Measurements from ENCODE around the gene C1QTNF3.

The C1QTNF3 gene

DNA sequence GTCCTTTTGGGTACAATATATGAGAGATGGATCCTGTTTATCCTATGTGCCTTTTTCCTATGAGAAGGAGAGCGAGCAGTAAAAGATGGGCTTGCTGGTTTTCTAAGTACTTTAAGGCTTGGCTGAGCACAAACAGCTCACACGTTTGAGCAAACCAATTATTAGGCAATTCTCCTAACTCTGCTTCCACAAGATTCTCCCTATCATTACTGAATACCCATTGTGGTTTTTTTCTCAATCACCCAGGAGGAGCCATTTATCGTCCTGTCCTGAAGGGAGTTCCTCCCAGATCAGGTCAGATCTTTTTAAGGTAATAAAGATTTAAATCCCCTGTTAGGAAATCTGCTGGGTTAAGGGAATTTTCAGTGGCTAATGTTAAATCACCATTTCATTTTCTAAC, 19.4 kb upstream of the C1QTNF3 start:
- Histone ChIP-seq H2BK120ac (ENCODE audit: low read depth, low read length) (no peak overlapping the region), H3K9ac (ENCODE audit: low read length) (no peak overlapping the region), H3K27me3 (ENCODE audit: insufficient read depth, low read length, poor library complexity) (no peaks in the 10 kb centered on the region), H3K79me2 (ENCODE audit: control insufficient read depth, insufficient read depth, low read length) (no peaks in the 10 kb centered on the region), H2BK5ac (ENCODE audit: low read length) (no peak overlapping the region), H3K56ac (ENCODE audit: low read length) (no peak overlapping the region), H3K23ac (ENCODE audit: low read length) (no peak overlapping the region), H3K79me1 (ENCODE audit: low read length) (no peaks in the 10 kb centered on the region), H3K27ac (ENCODE audit: low read depth, low read length) (no peak overlapping the region), H3K36me3 (ENCODE audit: control insufficient read depth, insufficient read depth, low read length) (no peaks in the 10 kb centered on the region), H4K8ac (ENCODE audit: low read depth, low read length) (no peak overlapping the region), H3K4me1 (ENCODE audit: control insufficient read depth, low read depth, low read length) (no peaks in the 10 kb centered on the region), H2AK5ac (ENCODE audit: low read length) (no peak overlapping the region), H3K4ac (ENCODE audit: low read depth, low read length) (no peak overlapping the region), H3K18ac (ENCODE audit: low read length) (no peak overlapping the region), H3K4me3 (ENCODE audit: low read length) (no peak overlapping the region), H4K5ac (ENCODE audit: low read length) (no peak overlapping the region), H3K4me2 (ENCODE audit: low read length) (no peak overlapping the region), H2BK15ac (replicated peaks; ENCODE audit: low read depth) (no peak overlapping the region)
- no CpG with 5 or more reads among the region's 3 CpGs for WGBS (ENCODE audit: extremely low coverage, insufficient coverage, low lambda C conversion rate)
- no peak for DNase-seq

DNA sequence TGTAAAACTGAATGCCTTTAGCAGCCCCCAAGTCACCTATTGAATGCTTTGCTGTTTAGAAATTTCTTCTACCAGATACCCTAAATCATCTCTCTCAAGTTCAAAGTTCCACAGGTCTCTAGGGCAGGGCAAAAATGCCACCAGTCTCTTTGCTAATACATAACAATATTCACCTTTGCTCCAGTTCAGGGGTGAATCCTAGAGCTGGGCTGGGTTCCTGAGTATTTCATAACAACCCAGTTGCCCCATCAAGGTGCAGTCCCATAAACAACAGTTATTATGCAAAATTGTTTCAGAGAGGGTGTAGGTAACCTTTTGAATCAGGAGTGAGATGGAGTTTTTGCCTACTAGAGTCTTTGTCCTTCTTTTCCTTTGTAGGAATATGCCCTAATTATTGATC, 19.0 kb upstream of the C1QTNF3 start:
- Histone ChIP-seq H3K56ac (ENCODE audit: low read length) (no peak overlapping the region), H3K79me2 (ENCODE audit: control insufficient read depth, insufficient read depth, low read length) (no peaks in the 10 kb centered on the region), H3K4ac (ENCODE audit: low read depth, low read length) (no peak overlapping the region), H3K4me3 (ENCODE audit: low read length) (no peak overlapping the region), H3K23ac (ENCODE audit: low read length) (no peak overlapping the region), H3K9ac (ENCODE audit: low read length) (no peak overlapping the region), H3K79me1 (ENCODE audit: low read length) (no peaks in the 10 kb centered on the region), H3K4me2 (ENCODE audit: low read length) (no peak overlapping the region), H3K27me3 (ENCODE audit: insufficient read depth, low read length, poor library complexity) (no peaks in the 10 kb centered on the region), H3K27ac (ENCODE audit: low read depth, low read length) (no peak overlapping the region), H4K8ac (ENCODE audit: low read depth, low read length) (no peak overlapping the region), H4K5ac (ENCODE audit: low read length) (no peak overlapping the region), H3K36me3 (ENCODE audit: control insufficient read depth, insufficient read depth, low read length) (no peaks in the 10 kb centered on the region), H2AK5ac (ENCODE audit: low read length) (no peak overlapping the region), H2BK120ac (ENCODE audit: low read depth, low read length) (no peak overlapping the region), H2BK5ac (ENCODE audit: low read length) (no peak overlapping the region), H2BK15ac (replicated peaks; ENCODE audit: low read depth) (no peak overlapping the region), H3K18ac (ENCODE audit: low read length) (no peak overlapping the region), H3K4me1 (ENCODE audit: control insufficient read depth, low read depth, low read length) (no peaks in the 10 kb centered on the region)
- no peak for DNase-seq

DNA sequence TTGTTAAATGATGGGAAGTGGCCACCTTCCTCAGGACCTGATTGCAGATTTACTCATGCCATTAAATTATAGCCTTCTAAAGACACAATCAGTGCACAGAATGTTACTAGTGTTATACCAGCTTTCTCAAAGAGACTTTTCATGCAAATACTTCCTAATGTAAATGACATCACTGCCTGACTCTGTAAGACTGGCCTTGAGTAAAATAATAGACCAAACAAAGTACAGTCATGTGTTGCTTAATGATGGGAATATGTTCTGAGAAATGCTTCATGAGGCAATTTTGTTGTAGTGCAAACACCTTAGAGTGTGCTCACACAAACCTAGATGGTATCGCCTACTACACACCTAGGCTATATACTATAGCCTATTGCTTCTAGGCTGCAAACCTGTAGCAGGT, 17.0 kb upstream of the C1QTNF3 start:
- Histone ChIP-seq H3K27me3 (ENCODE audit: insufficient read depth, low read length, poor library complexity) (no peaks in the 10 kb centered on the region), H3K18ac (ENCODE audit: low read length) (no peak overlapping the region), H2BK15ac (replicated peaks; ENCODE audit: low read depth) (no peak overlapping the region), H2BK5ac (ENCODE audit: low read length) (no peak overlapping the region), H2BK120ac (ENCODE audit: low read depth, low read length) (no peak overlapping the region), H4K5ac (ENCODE audit: low read length) (no peak overlapping the region), H3K4ac (ENCODE audit: low read depth, low read length) (no peak overlapping the region), H3K79me1 (ENCODE audit: low read length) (no peaks in the 10 kb centered on the region), H3K27ac (ENCODE audit: low read depth, low read length) (no peak overlapping the region), H3K4me1 (ENCODE audit: control insufficient read depth, low read depth, low read length) (no peaks in the 10 kb centered on the region), H3K36me3 (ENCODE audit: control insufficient read depth, insufficient read depth, low read length) (no peaks in the 10 kb centered on the region), H3K79me2 (ENCODE audit: control insufficient read depth, insufficient read depth, low read length) (no peaks in the 10 kb centered on the region), H3K56ac (ENCODE audit: low read length) (no peak overlapping the region), H3K23ac (ENCODE audit: low read length) (no peak overlapping the region), H3K9ac (ENCODE audit: low read length) (no peak overlapping the region), H3K4me3 (ENCODE audit: low read length) (no peak overlapping the region), H4K8ac (ENCODE audit: low read depth, low read length) (no peak overlapping the region), H2AK5ac (ENCODE audit: low read length) (no peak overlapping the region), H3K4me2 (ENCODE audit: low read length) (no peak overlapping the region)
- DNase-seq, result no peak
- no CpG with 5 or more reads among the region's 1 CpG for WGBS (ENCODE audit: extremely low coverage, insufficient coverage, low lambda C conversion rate)

DNA sequence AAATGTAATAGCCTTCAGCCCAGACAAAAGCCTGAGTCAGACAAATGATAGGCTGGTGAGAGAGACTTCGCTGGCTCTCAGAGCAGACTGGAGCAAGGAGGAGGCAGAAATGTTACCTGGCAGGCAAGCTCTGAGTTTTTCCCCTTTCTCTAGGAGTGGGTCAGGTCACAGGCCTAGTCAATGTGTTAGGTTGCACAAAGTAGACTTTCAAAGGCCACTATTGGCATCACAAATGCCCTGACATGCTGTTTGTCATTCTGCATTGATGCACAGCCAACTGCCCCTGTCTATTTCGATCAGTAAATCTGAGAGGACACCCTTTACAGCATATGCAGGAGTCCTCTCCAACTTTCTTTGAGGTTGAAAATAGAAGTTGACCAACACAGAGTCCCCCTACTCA, 15.5 kb upstream of the C1QTNF3 start:
- no peak overlapping the region for H2AK5ac ChIP-seq (ENCODE audit: low read length)
- no peak overlapping the region for H2BK5ac ChIP-seq (ENCODE audit: low read length)
- no peak overlapping the region for H3K4me2 ChIP-seq (ENCODE audit: low read length)
- no peak overlapping the region for H4K8ac ChIP-seq (ENCODE audit: low read depth, low read length)
- no peak overlapping the region for H3K4ac ChIP-seq (ENCODE audit: low read depth, low read length)
- H4K5ac ChIP-seq (ENCODE audit: low read length), result no peak overlapping the region
- H3K4me3 ChIP-seq (ENCODE audit: low read length), result no peak overlapping the region
- H2BK15ac ChIP-seq (replicated peaks; ENCODE audit: low read depth), result no peak overlapping the region
- WGBS (ENCODE audit: extremely low coverage, insufficient coverage, low lambda C conversion rate), result no CpG with 5 or more reads among the region's 2 CpGs
- H3K56ac ChIP-seq (ENCODE audit: low read length), result no peak overlapping the region
- no peaks in the 10 kb centered on the region for H3K36me3 ChIP-seq (ENCODE audit: control insufficient read depth, insufficient read depth, low read length)
- no peak overlapping the region for H2BK120ac ChIP-seq (ENCODE audit: low read depth, low read length)
- H3K79me2 ChIP-seq (ENCODE audit: control insufficient read depth, insufficient read depth, low read length), result no peaks in the 10 kb centered on the region
- no peak for DNase-seq
- H3K27ac ChIP-seq (ENCODE audit: low read depth, low read length), result no peak overlapping the region
- no peaks in the 10 kb centered on the region for H3K79me1 ChIP-seq (ENCODE audit: low read length)
- H3K9ac ChIP-seq (ENCODE audit: low read length), result no peak overlapping the region
- H3K23ac ChIP-seq (ENCODE audit: low read length), result no peak overlapping the region
- H3K27me3 ChIP-seq (ENCODE audit: insufficient read depth, low read length, poor library complexity), result no peaks in the 10 kb centered on the region
- no peak overlapping the region for H3K18ac ChIP-seq (ENCODE audit: low read length)
- H3K4me1 ChIP-seq (ENCODE audit: control insufficient read depth, low read depth, low read length), result no peaks in the 10 kb centered on the region

DNA sequence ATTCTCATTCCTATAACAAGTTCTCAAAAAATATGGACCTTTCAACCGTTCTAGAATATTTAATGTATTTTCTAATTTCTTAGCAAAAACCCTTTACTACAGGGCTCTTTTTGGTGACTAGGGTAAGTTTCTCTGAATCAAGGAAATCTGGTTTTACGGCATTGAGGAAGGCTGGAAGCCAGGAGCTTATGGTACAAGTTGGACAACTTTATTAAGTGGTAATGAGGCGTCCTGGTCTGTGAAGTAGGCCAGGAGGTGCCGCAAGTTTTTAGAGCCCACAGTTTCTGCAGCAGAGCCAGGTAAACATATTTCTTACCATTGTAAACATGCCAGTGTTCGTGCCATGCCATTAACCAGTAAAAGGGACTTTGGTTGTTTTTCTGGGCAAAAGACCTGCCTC, 14.6 kb upstream of the C1QTNF3 start:
- no CpG with 5 or more reads among the region's 5 CpGs for whole genome bisulfite sequencing (ENCODE audit: extremely low coverage, insufficient coverage, low lambda C conversion rate)
- H4K5ac ChIP-seq (ENCODE audit: low read length), result no peak overlapping the region
- no peak overlapping the region for H3K9ac ChIP-seq (ENCODE audit: low read length)

DNA sequence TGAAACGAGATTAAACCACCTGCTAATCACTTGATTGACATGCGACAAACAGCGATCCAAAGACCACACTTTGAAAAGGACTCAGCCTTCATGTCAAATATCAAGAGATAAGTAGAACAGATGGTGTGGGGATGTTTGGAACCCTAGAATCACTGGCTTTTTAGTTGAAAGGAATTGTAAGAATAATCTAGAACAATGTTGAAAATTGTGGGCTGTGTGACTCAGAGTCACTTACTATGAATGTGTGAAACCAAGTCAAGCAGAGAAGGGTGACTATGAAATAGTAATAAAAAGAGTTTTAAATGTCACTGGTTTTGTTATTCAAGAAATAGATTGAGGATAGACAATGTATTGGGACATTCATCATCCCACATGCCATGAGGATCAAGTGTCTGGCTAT, 14.1 kb upstream of the C1QTNF3 start:
- Histone ChIP-seq H3K18ac (ENCODE audit: low read length) (no peak overlapping the region), H3K23ac (ENCODE audit: low read length) (no peak overlapping the region), H3K27me3 (ENCODE audit: insufficient read depth, low read length, poor library complexity) (no peaks in the 10 kb centered on the region), H3K4me1 (ENCODE audit: control insufficient read depth, low read depth, low read length) (no peaks in the 10 kb centered on the region), H2BK120ac (ENCODE audit: low read depth, low read length) (no peak overlapping the region), H2BK5ac (ENCODE audit: low read length) (no peak overlapping the region), H3K4me3 (ENCODE audit: low read length) (no peak overlapping the region), H2BK15ac (replicated peaks; ENCODE audit: low read depth) (no peak overlapping the region), H3K27ac (ENCODE audit: low read depth, low read length) (no peak overlapping the region), H3K9ac (ENCODE audit: low read length) (no peak overlapping the region), H3K56ac (ENCODE audit: low read length) (no peak overlapping the region), H3K4ac (ENCODE audit: low read depth, low read length) (no peak overlapping the region), H3K36me3 (ENCODE audit: control insufficient read depth, insufficient read depth, low read length) (no peaks in the 10 kb centered on the region), H3K79me1 (ENCODE audit: low read length) (no peaks in the 10 kb centered on the region), H2AK5ac (ENCODE audit: low read length) (no peak overlapping the region), H4K5ac (ENCODE audit: low read length) (no peak overlapping the region), H4K8ac (ENCODE audit: low read depth, low read length) (no peak overlapping the region), H3K4me2 (ENCODE audit: low read length) (no peak overlapping the region), H3K79me2 (ENCODE audit: control insufficient read depth, insufficient read depth, low read length) (no peaks in the 10 kb centered on the region)
- no peak for DNase-seq
- no CpG with 5 or more reads among the region's 3 CpGs for WGBS (ENCODE audit: extremely low coverage, insufficient coverage, low lambda C conversion rate)

More for the DNA sequence above, 14.6 kb upstream of the C1QTNF3 start:
- Histone ChIP-seq H3K27me3 (ENCODE audit: insufficient read depth, low read length, poor library complexity) (no peaks in the 10 kb centered on the region), H3K4me2 (ENCODE audit: low read length) (no peak overlapping the region), H3K36me3 (ENCODE audit: control insufficient read depth, insufficient read depth, low read length) (no peaks in the 10 kb centered on the region), H2BK120ac (ENCODE audit: low read depth, low read length) (no peak overlapping the region), H4K8ac (ENCODE audit: low read depth, low read length) (no peak overlapping the region), H2BK5ac (ENCODE audit: low read length) (no peak overlapping the region), H3K27ac (ENCODE audit: low read depth, low read length) (no peak overlapping the region), H3K4me3 (ENCODE audit: low read length) (no peak overlapping the region), H2BK15ac (replicated peaks; ENCODE audit: low read depth) (no peak overlapping the region), H3K23ac (ENCODE audit: low read length) (no peak overlapping the region), H3K4me1 (ENCODE audit: control insufficient read depth, low read depth, low read length) (no peaks in the 10 kb centered on the region), H3K4ac (ENCODE audit: low read depth, low read length) (no peak overlapping the region), H2AK5ac (ENCODE audit: low read length) (no peak overlapping the region), H3K18ac (ENCODE audit: low read length) (no peak overlapping the region), H3K79me2 (ENCODE audit: control insufficient read depth, insufficient read depth, low read length) (no peaks in the 10 kb centered on the region), H3K79me1 (ENCODE audit: low read length) (no peaks in the 10 kb centered on the region), H3K56ac (ENCODE audit: low read length) (no peak overlapping the region)
- no peak for DNase-seq
